GM18907 (cell line): Measurements from ENCODE around the gene PHTF2.
"Not testable (repeated sequence)": the region's sequence is repeated elsewhere in the genome, so short reads cannot be mapped to it uniquely, and the experiment has no call there.

Source experiments
- ATAC-seq: cut with Tn5 transposase; IDR thresholded peaks from one replicate; pipeline ENCODE4 v1.9.1; 2021; ENCODE audit warnings: mild to moderate bottlenecking, moderate library complexity; ENCODE audit not compliant: unreplicated experiment

The PHTF2 gene

GRCh38 chr7:77798394-77799077 is at the start of gene PHTF2, which contains the start of gene TMEM60:
TSS of gene PHTF2 (plus strand) at chr7:77798773.
TSS of gene TMEM60 (minus strand) at chr7:77798434. CDS start at chr7:77794373, 4,061 bp downstream.
- peak; percentile 95 for ATAC-seq

- no peak for ATAC-seq
Measured at GRCh38 chr7:77752016-77752415, 46.6 kb upstream of the PHTF2 start.

GRCh38 chr7:77753173-77753572 is 45.4 kb upstream of the PHTF2 start:
- ATAC-seq: no peak

- peak; percentile 91 for ATAC-seq
Measured at GRCh38 chr7:77757589-77757988, 41.0 kb upstream of the PHTF2 start.

GRCh38 chr7:77759294-77759889 is 39.2 kb upstream of the PHTF2 start:
- ATAC-seq: peak; percentile 42

- no peak for ATAC-seq
Measured at GRCh38 chr7:77760809-77761453, 37.6 kb upstream of the PHTF2 start.

- ATAC-seq: no peak
Measured at GRCh38 chr7:77765481-77765880, 33.1 kb upstream of the PHTF2 start.

GRCh38 chr7:77765906-77766800 is 32.4 kb upstream of the PHTF2 start:
- no peak for ATAC-seq

- ATAC-seq: no peak
Measured at GRCh38 chr7:77766801-77767605, 31.6 kb upstream of the PHTF2 start.

GRCh38 chr7:77770316-77770715 is 28.3 kb upstream of the PHTF2 start:
- ATAC-seq: no peak

GRCh38 chr7:77771901-77772300 is 26.7 kb upstream of the PHTF2 start:
- no peak for ATAC-seq

- no peak for ATAC-seq
Measured at GRCh38 chr7:77778535-77778934, 20.0 kb upstream of the PHTF2 start.

GRCh38 chr7:77782383-77782782 is 16.2 kb upstream of the PHTF2 start:
- no peak for ATAC-seq

- ATAC-seq: no peak
Measured at GRCh38 chr7:77783111-77783510, 15.5 kb upstream of the PHTF2 start.

- no peak for ATAC-seq
Measured at GRCh38 chr7:77783545-77783944, 15.0 kb upstream of the PHTF2 start.

GRCh38 chr7:77784426-77784825 is 14.1 kb upstream of the PHTF2 start:
- not testable (repeated sequence) for ATAC-seq

GRCh38 chr7:77786018-77786417 is 12.6 kb upstream of the PHTF2 start:
- no peak for ATAC-seq

- ATAC-seq: no peak
Measured at GRCh38 chr7:77786741-77787140, 11.8 kb upstream of the PHTF2 start.

- ATAC-seq: no peak
Measured at GRCh38 chr7:77788327-77788902, 10.2 kb upstream of the PHTF2 start.

- ATAC-seq: no peak
Measured at GRCh38 chr7:77791336-77791735, 7.2 kb upstream of the PHTF2 start.
